Nephron (organoid): Measurements from ENCODE around the gene EPHA1.

Experiments
- H3K27ac Mint-ChIP-seq, 3 experiments: 2 replicates each; pipeline ENCODE4 v1.8.0; 2020; ENCODE audit warnings: mixed read lengths in 3 of 3, mild to moderate bottlenecking in 2 of 3, moderate library complexity in 1 of 3
- H3K27me3 Mint-ChIP-seq: 2 replicates; pipeline ENCODE4 v1.8.0; 2021; ENCODE audit warnings: low read depth, mild to moderate bottlenecking, moderate library complexity, mixed read lengths
- H3K36me3 Mint-ChIP-seq: 2 replicates; pipeline ENCODE4 v1.8.0; 2020; ENCODE audit warnings: low read depth, mixed read lengths
- H3K4me1 Mint-ChIP-seq: 2 replicates; pipeline ENCODE4 v1.8.0; 2020; ENCODE audit warnings: mixed read lengths
- H3K4me3 Mint-ChIP-seq, 3 experiments: 2 replicates each; pipeline ENCODE4 v1.8.0; 2020; ENCODE audit warnings: mild to moderate bottlenecking in 3 of 3, mixed read lengths in 3 of 3, moderate library complexity in 2 of 3
- H3K9me3 Mint-ChIP-seq: 2 replicates; pipeline ENCODE4 v1.8.0; 2020; ENCODE audit warnings: mixed read lengths
- CTCF ChIP-seq, 3 experiments: fragments of 200-600 bp; sonication (generic); IDR thresholded peaks; one replicate each; pipeline ENCODE4 v1.5.0; 2021; ENCODE audit warnings: antibody characterized with exemption in 3 of 3; ENCODE audit not compliant: unreplicated experiment in 3 of 3

The EPHA1 gene

GRCh38 chr7:143397710-143398530 is 10.7 kb downstream of the EPHA1 start:
- Mint-ChIP-seq H3K4me1 (peaks cover 3% of the 10 kb centered on the region), H3K4me3 (no peak overlapping the region)

GRCh38 chr7:143396625-143397556 is 11.8 kb downstream of the EPHA1 start:
- no peak for TF ChIP-seq CTCF (IDR thresholded peaks at IDR 0.05; ENCODE audit: unreplicated experiment in 3 of 3)
- Mint-ChIP-seq H3K27me3 (peaks cover 8% of the 10 kb centered on the region), H3K36me3 (peaks cover 24% of the 10 kb centered on the region), H3K9me3 (no peaks in the 10 kb centered on the region), H3K27ac (no peak overlapping the region), H3K4me3 (no peak overlapping the region), H3K4me1 (peaks cover 11% of the 10 kb centered on the region)

More at GRCh38 chr7:143397710-143398530, 10.7 kb downstream of the EPHA1 start:
- no peak overlapping the region for H3K27ac Mint-ChIP-seq
- peaks cover 17% of the 10 kb centered on the region for H3K27me3 Mint-ChIP-seq
- TF ChIP-seq CTCF (IDR thresholded peaks at IDR 0.05; ENCODE audit: unreplicated experiment in 3 of 3) = no peak
- no peaks in the 10 kb centered on the region for H3K9me3 Mint-ChIP-seq
- H3K36me3 Mint-ChIP-seq = peaks cover 15% of the 10 kb centered on the region

- no peak for TF ChIP-seq CTCF (IDR thresholded peaks at IDR 0.05; ENCODE audit: unreplicated experiment in 3 of 3)
- Mint-ChIP-seq H3K9me3 (no peaks in the 10 kb centered on the region), H3K27ac (no peak overlapping the region), H3K27me3 (peaks cover 7% of the 10 kb centered on the region), H3K36me3 (peaks cover 24% of the 10 kb centered on the region), H3K4me1 (peaks cover 12% of the 10 kb centered on the region), H3K4me3 (no peak overlapping the region)
Observed at GRCh38 chr7:143396182-143396581, 12.5 kb downstream of the EPHA1 start.

GRCh38 chr7:143395187-143396149 is 13.2 kb downstream of the EPHA1 start:
- TF ChIP-seq CTCF (IDR thresholded peaks at IDR 0.05; ENCODE audit: unreplicated experiment in 3 of 3) = no peak
- Mint-ChIP-seq H3K27ac (no peak overlapping the region), H3K9me3 (no peaks in the 10 kb centered on the region), H3K4me1 (peaks cover 12% of the 10 kb centered on the region), H3K4me3 (no peak overlapping the region), H3K36me3 (peaks cover 24% of the 10 kb centered on the region), H3K27me3 (peaks cover 4% of the 10 kb centered on the region)

GRCh38 chr7:143394777-143395176 is 13.9 kb downstream of the EPHA1 start:
- no peak overlapping the region for H3K4me3 Mint-ChIP-seq
- TF ChIP-seq CTCF (IDR thresholded peaks at IDR 0.05; ENCODE audit: unreplicated experiment in 3 of 3) = no peak
- H3K36me3 Mint-ChIP-seq = peaks cover 31% of the 10 kb centered on the region
- peaks cover 17% of the 10 kb centered on the region for H3K4me1 Mint-ChIP-seq
- no peaks in the 10 kb centered on the region for H3K9me3 Mint-ChIP-seq
- H3K27me3 Mint-ChIP-seq = peaks cover 4% of the 10 kb centered on the region
- no peak overlapping the region for H3K27ac Mint-ChIP-seq
